DMS53 (cell line): Measurements from ENCODE around the gene C1orf21.
A peak's percentile ranks its signal among the peaks of the same experiment; 100 is the strongest.

ENCODE experiments used
- DNase-seq: peaks from one replicate; lab custom pipeline; 2025; lab: John Stamatoyannopoulos, UW

Gene C1orf21

DNA sequence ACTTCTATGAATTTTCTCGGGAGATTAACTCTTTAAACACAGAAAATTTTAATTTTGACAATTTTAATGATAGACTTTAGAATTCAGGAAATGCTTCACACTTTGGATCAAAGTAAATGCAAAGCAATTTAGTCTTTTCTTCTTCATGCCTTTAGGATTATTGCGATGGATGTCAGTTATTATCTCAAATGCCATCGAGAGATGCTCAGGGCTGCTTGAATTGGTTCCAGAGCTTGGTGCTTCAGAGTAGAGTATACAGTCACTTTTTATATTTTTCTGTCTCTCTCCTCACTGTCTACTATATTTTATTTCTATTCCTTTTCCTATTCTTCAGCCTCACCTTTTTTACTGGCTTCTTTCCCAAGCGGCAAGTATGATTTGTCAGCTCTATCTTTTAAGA lies 59.2 kb downstream of the C1orf21 start:
- no peak for DNase-seq

DNA sequence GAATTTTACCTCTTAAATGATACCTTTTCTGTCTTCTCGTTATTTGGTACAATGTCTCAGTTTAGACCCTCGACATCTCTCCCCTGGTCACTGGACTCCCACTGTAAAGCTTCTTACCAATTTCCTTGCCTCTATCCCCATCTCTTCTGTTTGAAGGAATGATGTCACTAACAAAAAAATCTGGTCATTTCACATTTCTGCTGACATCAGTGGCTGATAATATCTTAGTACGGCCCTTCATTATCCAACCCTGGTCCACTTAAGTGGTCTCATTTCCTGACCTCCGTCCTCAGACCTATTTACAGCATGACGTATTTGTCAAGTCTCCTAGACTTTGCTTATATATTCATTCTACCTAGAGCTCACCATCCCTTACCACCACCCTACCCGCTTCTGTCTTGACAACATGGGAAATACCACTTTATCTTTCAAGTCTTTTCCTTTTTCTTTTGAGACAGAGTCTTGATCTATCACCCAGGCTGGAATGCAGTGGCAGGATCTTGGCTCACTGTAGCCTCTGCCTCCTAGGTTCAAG lies 60.9 kb downstream of the C1orf21 start:
- no peak for DNase-seq

DNA sequence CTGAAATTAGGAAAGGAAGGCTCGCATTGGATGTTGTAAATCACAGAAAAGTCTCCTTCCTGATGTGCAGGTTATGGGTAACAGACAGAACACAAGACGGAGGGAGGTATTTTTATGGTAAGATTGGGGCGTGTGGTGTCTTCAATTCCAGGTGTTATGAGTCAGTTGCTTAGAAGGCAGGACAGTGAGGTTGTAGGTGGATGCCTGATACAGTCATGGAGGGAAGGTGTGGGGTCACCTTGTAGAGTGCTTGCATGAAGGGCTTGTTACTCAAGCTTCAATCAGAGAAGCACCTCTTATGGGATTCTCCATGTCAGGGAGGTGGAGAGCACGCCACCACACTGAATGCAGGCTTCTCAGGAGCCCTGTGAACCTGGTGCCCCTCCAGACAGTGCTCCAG lies 63.1 kb downstream of the C1orf21 start:
- no peak for DNase-seq

DNA sequence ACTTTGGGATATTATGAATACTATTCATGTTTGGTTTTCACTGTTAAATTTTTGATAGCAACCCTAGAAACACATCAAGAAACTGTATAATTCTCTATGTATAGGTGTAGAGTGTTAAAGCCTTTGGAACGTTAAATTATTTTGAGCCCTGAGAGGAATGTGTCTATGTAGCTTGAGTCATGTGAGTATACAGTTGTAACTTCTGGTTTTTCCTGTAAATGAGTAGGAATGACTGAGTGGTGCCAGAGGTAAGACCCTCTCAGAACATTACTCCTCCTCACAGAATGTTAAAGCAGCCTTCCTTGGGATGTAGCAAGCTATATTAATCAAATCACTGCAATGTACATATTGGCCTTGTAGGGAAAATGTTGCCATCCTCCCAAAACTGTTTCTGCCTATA lies 69.0 kb downstream of the C1orf21 start:
- DNase-seq, result no peak

DNA sequence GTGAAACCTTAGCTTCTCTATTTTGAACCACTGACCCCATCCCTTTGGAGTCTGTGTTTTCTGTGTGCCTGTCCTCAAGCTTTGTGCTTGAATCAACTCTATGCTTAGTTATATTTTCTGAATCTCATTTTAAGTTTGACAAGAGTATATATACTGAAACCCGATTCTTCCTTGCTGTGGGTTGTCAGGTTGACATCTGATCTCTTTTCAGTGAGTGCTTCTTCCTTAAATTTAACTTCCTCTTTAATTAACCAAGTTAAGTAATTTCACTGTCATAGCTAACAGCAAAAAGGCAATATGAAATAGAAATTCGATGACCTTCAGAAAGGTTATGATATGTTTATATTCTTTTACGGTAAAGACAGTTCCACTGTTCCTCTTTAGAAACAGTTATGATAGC lies 69.4 kb downstream of the C1orf21 start:
- no peak for DNase-seq

DNA sequence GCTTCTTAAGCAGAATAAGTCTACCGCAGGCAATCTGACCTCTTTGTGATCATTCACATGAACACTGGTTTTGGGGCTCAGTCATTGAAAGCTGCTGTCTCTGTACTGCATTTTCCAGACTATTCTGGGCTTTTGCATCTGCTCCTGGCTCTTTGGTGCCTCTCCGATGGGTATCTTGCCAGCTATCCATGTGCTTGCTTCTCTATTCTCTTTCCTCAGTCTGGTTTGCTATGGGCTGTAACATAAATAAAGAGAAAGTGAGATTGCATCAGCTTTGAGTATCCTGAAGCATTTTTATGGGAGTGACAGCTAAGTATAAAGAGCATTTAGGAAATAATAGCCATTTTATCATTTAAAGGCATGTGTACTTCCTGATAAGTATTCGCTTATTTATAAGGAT lies 70.7 kb downstream of the C1orf21 start:
- DNase-seq, result no peak

DNA sequence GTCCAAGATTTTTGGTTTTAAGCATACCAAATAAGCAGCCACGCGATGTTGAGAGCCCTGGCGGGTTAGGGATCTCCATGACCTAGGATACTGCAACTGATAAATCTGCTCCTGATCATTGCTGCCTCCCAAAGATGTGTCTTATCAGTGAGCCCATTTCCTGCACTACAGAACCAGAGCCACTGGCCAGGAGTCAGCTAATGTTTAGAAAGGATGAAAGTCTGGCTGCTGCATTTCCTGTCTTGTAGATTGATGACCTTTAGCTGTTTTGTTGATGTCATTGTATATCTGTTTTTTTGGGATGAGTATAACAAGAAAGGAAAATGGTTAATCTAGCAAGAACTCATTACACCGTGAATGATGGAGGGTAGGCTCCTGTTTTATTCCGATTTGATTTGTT lies 74.5 kb downstream of the C1orf21 start:
- DNase-seq, result no peak

DNA sequence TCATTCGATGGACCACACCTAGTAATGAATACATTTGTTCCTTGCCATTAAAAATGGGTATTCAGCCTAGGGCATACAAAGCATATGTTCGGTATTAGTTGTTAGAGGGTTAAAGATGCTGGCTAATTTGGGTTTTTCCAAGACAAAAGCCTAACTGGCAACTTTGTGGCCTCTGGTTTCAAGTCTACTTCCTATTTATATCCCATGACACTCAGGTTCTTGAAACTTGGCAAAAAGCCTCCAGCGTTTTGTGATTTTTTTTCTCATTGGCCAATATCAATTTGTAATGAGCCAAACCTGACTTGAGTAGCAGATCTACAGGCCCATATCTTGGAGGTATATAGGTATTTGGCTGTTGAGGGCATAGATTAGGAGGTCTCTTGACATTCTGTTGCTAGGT lies 75.3 kb downstream of the C1orf21 start:
- DNase-seq, result no peak

DNA sequence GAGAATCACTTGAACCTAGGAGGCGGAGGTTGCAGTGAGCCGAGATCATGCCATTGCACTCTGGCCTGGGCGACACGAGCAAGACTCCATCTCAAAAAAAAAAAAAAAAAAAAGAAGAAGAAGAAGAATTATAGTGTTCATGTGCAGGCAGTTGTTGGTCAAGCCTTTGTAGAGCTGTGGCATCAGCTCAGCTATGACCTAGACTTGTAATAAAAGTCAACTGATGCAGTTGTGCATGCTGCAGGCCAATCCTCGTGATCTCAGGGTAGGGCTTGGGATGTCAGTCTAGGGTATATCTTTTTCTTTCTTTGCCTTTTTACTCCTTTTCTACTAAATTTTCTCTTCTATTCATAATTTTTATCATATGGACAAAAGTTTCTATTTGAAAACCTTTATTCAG lies 76.2 kb downstream of the C1orf21 start:
- no peak for DNase-seq

DNA sequence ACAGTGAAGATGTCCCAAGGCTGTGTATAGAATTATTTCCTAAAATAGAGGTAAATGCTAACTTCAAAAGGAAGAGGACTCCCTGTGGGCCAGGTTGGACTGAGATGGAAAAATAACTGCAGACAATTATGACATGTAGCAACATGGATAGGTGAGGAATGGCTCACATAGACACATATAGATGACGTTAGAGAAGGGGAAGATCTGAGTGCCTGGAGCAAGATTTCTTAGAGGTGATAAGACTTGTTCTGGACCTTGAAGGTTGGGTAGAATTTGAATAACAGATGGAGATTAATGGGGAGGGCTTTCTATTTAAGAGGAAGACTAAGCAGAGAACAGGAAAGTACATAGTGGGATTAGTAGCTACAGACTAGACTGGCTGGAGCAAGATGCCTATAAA lies 76.9 kb downstream of the C1orf21 start:
- no peak for DNase-seq

DNA sequence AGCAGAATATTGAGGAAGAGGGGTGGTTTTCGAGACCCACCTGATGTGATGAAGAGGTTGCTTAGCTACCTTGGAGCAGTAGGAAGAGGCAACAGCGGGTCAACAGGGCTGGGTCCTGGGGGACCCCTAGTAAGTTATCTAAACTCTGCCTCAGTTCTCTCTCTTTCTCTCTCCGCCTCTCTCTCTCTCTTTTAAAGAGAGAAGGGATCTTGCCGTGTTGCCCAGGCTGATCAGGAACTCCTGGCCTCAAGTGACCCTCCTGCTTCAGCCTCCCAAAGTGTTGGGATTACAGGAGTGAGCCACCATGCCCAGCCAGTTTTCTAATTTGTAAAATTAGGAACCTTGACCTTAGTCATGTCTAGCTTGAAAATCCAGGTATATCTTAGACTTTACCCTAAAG lies 77.9 kb downstream of the C1orf21 start:
- no peak for DNase-seq

DNA sequence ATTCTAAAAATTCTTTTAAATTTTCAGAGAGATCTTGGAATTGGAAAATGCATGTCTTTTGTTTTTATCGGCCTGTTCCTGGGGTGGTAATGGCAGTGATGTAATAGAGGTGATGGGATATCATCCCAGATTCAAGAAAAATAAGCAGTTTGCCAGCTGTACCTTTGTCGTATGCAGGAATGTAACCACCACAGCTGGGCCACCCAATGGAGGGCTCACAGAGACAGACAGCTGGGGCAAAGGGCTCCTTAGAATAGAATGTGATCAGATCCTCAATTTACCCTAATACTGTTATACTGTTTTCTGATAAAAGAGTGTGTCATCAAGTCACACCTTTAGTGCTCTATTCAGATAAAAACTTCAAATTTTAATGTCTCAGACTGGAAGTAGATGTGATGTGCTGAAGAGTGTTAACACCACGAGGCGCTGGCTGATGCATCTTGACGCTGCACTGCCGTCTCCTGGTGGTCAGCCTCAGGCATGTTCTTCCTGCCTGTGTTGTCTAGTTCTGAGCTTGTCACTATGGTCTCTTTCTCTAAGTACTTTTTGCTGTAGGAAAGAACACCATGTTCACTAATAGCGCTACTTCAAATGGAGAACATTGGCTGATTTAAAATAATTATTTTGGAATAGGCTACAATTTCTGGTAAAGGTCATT lies 78.8 kb downstream of the C1orf21 start:
- no peak for DNase-seq

DNA sequence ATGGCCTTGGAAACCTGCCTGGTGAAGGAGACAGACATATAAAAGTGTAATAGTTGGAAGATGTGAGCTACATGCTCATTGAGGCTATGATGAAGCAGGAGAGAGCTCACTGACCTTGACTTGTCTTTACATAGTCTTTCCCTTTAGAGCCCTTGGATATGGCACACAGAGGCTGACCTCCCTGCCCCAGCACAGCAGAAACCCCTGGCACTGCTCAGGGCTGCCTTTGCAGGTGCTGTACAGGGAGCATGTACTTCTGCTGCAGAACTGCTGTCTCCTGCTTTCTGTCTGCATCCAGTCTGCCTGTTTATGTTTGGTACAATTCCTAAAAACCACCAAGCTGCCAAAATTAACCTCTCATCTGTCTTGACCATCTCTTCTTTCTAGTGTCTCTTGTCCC lies 80.5 kb downstream of the C1orf21 start:
- DNase-seq, result no peak

DNA sequence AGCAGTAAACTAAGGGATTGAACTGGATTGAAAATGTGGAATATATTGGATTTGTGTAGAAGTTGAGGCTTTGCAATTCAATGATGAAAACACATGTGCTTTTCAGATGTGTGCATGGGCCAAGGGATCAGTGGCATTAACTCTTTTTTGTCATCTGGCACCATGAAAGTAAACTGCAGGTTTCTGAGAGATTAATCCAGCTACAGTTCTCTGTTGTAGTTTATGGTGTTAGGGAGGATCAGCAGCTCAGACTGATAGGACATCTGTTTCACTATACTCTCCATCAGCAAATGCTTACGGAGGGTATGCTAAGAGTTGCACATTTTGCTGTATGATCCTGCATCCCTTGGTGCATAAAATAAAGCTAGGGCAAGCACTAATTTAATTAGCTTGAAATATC lies 82.6 kb downstream of the C1orf21 start:
- DNase-seq, result no peak

DNA sequence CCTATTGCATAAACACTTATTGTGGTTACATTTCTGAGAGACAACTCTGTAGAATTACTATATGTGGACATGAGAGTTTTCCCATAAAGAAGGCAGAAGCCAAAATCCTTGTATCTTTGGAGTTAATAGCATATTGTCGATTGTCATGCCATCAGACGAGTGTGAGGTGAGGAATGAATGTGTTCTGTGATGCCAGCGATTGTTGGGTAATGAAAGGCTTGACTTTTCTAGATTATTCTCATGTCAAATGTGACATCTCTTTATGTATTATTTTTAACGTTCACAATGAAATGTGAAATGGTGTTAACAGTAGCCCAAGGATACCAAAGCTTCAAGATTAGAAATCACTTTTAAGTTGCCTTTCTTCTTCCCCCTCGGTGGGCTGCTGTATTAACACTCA lies 84.9 kb downstream of the C1orf21 start:
- no peak for DNase-seq

DNA sequence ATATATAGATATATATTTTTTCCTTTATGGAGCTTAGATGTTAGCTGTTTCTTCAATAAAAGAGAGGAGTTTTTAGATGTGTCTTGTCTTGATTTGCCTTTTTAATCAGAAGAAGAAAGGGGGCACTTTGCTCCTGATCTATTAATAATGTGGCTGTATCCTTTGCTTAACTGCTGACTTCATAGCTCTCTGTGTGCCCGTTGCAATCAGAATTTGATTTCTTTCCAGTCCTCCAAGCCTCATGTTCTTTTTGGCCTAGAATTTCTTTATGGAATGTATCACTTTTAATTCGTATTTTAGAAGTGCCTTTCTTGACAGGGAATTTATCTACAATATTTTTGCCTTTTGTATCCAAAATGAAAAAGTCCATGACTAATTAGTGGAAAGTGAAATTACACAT lies 85.3 kb downstream of the C1orf21 start:
- DNase-seq, result no peak

DNA sequence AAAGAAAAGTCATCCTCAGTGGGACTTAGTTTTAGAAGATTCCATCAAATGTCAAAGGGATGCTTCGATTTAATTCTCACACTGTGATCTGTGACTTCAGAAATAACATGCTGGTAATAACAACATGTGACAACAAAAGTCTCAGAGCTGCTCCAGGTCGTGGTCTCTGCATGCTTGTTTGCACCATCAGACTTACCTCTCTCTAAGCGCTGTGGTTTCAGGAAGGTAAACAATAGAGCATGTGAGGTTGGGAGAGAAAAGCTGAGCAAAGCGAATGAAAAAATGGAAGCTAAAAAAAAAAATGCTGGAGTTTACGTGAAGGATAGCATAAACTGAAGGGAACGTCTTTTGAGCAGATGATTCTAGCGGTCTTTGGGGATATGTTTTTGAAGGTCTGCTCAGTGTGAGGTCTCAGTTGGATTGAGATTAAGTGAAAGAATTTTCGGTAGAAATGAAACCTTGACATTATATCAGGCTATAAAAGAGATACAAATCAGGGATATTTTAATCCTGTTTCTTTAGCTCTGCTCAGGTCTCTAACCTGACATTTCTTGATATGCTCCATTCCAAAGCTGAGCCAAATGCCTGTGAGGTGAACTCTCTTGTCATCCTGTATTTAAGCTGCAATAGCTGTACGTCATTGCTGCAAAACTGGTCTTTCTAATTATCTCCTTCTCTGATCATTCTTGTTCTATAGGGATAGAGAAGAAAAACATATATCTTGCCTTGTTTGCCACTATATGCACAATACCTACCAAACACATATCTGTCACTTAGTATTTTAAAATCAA lies 86.5 kb downstream of the C1orf21 start:
- DNase-seq, result no peak

DNA sequence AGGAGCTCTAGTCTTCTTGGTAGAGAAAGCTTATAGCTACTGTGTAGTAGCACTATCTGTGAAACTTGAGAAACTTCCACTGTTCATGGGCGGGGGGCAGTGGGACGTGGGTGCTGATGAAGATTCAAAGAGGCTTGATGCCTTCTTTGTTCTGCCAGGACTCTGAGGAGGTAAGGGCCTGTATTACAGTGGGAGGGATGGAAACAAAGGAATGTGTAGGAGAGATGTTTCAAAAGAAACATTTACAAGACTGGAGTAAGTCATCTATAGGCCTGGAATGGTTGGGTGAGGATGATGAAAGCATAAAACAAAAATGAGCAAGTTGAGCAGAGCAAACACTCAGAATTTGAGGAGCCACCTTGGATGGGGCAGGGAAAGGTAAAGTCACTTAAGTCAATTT lies 89.4 kb downstream of the C1orf21 start:
- no peak for DNase-seq

DNA sequence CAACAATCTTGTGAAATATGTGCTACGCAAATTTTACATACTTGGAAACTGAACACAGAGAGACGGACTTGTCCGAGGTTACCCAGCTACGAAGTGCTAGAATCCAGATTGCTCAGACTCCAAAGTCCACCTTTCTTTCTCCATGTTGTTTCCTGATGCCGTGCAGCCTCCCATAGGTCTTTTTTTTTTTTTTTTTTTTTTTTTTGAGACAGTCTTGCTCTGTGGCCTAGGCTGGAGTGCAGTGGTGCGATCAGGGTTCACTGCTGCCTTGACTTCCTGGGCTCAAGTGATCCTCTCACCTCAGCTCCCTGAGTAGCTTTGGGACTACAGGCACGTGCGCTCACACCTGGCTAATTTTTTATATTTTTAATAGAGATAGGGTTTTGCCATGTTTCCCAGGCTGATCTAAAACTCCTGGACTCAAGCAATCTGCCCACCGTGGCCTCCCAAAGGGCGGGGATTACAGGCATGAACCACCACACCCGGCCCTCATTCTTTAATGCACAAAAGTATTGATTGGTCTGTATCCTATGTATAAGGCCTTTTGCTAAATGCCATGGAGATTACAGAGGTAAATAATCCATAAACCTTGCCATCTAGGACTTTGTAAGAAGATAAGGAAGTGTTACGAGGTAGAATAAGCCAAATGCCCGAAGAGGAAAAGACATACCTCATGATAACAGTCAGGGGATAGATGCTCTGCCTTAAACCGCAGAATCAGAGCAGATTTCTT lies 92.8 kb downstream of the C1orf21 start:
- no peak for DNase-seq

DNA sequence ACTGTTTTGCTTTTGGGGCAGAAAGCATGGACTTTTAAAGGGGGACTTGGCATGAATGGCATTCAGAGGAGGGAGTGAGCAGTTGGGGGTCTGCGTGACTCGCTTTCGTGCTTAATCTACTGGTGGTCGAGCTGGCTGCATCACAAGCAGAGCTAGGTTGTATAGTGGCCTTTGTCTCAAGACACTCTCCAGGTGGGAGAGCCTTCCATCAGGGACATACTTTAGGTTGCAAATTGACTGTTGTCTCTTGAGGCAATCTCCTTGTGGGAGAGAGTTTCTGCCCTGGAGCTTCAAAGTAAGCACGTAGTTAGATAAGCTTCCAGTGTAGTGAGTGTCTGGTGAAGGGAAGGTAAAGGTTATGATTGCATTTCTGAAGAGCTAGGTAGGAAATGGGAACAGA lies 93.9 kb downstream of the C1orf21 start:
- DNase-seq, result no peak

DNA sequence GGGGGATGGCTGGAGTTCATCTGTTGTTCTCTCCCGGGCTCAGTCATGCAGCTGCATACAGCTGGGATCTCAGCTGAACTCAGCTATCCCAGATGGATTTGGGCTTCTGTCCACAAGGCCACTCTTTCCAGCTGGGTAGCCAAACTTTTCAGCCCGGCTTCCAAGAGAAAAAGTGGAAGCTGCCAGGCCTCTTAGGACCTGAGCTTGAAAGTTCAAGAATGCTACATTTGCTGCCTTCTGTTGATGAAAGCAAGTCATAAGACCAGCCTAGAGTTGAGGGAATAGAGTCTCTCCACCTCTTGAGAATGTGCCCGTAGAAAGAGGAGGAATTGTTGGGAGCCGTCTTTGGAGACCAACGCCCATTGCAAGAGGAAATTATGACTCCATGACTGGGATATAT lies 95.3 kb downstream of the C1orf21 start:
- no peak for DNase-seq

DNA sequence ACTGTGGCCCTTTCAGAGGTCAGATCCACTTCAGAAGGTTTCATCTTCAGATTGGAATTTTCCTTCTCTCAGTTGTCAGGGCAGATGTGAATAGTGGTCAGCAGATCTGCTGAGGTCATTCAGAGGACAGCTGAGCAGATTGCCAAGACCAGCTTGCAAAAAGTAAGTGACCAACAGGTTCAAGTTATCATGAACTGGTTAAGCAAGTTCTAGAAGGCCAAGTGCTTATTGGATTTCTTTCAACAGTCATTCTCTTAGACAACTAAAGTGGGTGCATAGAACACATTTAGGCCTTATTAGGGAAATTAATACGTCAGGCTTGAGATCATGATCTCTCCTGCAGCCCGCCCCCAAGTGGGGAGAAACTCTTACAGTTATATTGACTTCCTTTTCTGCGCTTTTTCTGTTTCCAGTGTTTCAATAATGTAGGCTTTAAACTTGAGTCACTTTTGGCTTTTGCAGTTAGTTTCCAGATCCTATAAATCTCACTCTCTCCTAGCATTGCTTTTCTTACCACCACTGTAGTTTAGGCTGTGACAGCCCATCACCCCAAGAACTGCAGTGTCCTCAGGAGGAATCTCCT lies 96.4 kb downstream of the C1orf21 start:
- DNase-seq, result peak; percentile 62
